Measurements from ENCODE around the gene MAVS. TPM values are rescaled to one million over a fixed set of nuclear protein-coding genes. Genes with fewer than 3 reads are reported as not detected.

Gene MAVS
- total and polyA plus RNA-seq, 2 donors (not counting 3 experiments of a cell fraction or from before 2014, with no cell fraction given), result 18.8 to 40.7 TPM

DNA sequence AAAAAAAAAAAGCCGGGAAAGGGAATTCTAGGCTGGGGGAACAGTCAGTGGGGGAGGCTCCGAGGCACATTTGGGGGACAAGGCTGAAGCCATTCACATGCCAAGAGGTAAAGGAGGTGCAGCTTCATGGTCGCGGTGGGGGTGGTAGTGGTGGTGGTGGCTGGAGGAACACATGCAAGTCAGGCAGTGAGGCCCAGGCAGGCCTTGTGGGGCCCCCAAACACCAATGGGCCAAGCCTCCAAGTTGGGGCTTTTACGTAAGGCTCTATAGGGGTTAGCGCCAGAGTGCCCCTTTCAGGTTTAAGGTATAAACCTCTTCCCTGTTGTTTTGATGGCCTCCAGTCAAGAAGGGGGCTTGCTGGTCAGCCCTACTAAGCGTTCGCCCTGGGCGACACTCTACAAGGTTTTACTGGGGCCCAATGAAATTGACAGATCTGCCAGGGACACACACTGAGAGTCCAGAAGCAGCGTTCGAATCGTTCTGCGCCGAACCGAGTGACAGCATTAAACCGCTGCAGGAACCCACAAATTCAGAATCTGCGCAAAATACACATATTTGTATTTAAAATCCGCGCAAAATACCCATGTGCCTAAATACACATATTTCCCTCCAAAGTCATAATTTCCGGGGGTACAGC is 27.1 kb upstream of the MAVS start:
- H3K4me3 ChIP-seq (replicated peaks in 1 of 3; ENCODE audit: insufficient read depth in 1 of 3, low read depth in 1 of 3, low read length in 3 of 3), result peak overlapping the region in 2 of 3 experiments; percentile 31 to 55
- peak overlapping the region; percentile 94 for H3K9ac ChIP-seq (replicated peaks; ENCODE audit: extremely low read depth, insufficient read depth, low read length)
- H3K27ac ChIP-seq (ENCODE audit: insufficient read depth, low read depth, low read length), result peak overlapping the region; percentile 84
- DNase-seq (ENCODE audit: low read depth, low spot score), result no peak
- TF ChIP-seq GATA2 (IDR thresholded peaks at IDR 0.05; ENCODE audit: insufficient read depth, insufficient read length, low read depth, low read length), result no peak
- no peak for TF ChIP-seq FOS (IDR thresholded peaks at IDR 0.05; ENCODE audit: borderline replicate concordance, insufficient read depth, low read length)
- TF ChIP-seq JUN (IDR thresholded peaks at IDR 0.05; ENCODE audit: borderline replicate concordance, insufficient read depth, insufficient read length, low read depth), result no peak
- TF ChIP-seq MYC (IDR thresholded peaks at IDR 0.05; ENCODE audit: low read depth, low read length), result no peak
- no peak for TF ChIP-seq POLR2AphosphoS5 (IDR thresholded peaks at IDR 0.05; ENCODE audit: insufficient read depth, low read depth, low read length)
- no peak for TF ChIP-seq POLR2A (IDR thresholded peaks at IDR 0.05; ENCODE audit: low read depth, low read length)
- TF ChIP-seq, protein P1, sequence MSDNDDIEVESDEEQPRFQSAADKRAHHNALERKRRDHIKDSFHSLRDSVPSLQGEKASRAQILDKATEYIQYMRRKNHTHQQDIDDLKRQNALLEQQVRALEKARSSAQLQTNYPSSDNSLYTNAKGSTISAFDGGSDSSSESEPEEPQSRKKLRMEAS (IDR thresholded peaks at IDR 0.05; ENCODE audit: insufficient read depth, insufficient read length), result no peak
- TF ChIP-seq, protein P2, sequence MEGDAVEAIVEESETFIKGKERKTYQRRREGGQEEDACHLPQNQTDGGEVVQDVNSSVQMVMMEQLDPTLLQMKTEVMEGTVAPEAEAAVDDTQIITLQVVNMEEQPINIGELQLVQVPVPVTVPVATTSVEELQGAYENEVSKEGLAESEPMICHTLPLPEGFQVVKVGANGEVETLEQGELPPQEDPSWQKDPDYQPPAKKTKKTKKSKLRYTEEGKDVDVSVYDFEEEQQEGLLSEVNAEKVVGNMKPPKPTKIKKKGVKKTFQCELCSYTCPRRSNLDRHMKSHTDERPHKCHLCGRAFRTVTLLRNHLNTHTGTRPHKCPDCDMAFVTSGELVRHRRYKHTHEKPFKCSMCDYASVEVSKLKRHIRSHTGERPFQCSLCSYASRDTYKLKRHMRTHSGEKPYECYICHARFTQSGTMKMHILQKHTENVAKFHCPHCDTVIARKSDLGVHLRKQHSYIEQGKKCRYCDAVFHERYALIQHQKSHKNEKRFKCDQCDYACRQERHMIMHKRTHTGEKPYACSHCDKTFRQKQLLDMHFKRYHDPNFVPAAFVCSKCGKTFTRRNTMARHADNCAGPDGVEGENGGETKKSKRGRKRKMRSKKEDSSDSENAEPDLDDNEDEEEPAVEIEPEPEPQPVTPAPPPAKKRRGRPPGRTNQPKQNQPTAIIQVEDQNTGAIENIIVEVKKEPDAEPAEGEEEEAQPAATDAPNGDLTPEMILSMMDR (IDR thresholded peaks at IDR 0.05; ENCODE audit: extremely low read depth in 1 of 2, insufficient read depth in 1 of 2, low read depth in 1 of 2, low read length in 2 of 2), result no peak
- no peak for TF ChIP-seq EZH2 (IDR thresholded peaks at IDR 0.05; ENCODE audit: borderline replicate concordance, low read depth, low read length, severe bottlenecking)
- peak overlapping the region; percentile 29 for H2AFZ ChIP-seq (ENCODE audit: low read depth, low read length)
- intact Hi-C loops (cut with micrococcal nuclease), result loop anchor here (1.0 to 2.0 kb wide), 8 partner anchors 8 to 195 kb away; partner anchors contain the start of genes CDC25B, CENPB, MAVS and PANK2
- no peaks in the 10 kb centered on the region for H3K27me3 ChIP-seq (ENCODE audit: control insufficient read depth in 2 of 2, insufficient read depth in 2 of 2, low read length in 2 of 2)
- peak overlapping the region; percentile 31 for H3K4me2 ChIP-seq (ENCODE audit: insufficient read depth, low read length)
- POLR2A ChIA-PET, result interaction anchor here (0.7 to 1.7 kb wide), 3 partner anchors 24 to 1013 kb away, joined by 4 to 7 read pairs (median 4); no protein-coding TSS in a partner anchor
- CTCF ChIA-PET, result interaction anchor here (0.6 to 5.1 kb wide), 13 partner anchors 19 to 1000 kb away, joined by 3 to 214 read pairs (median 9); partner anchors contain the start of genes ADISSP, CDC25B, CENPB and SPEF1
- TSS peak; percentile 28 for BruUV-seq (replicated peaks)
- FAIRE-seq, result no peak
- H3K36me3 ChIP-seq (ENCODE audit: control insufficient read depth in 2 of 2, extremely low read depth in 1 of 2, insufficient read depth in 2 of 2, low read length in 2 of 2), result peaks cover 2 to 9% of the 10 kb centered on the region in 2 experiments
- no peaks in the 10 kb centered on the region for H3K9me3 ChIP-seq (replicated peaks; ENCODE audit: control insufficient read depth, insufficient read depth, low read length)
- H3K4me1 ChIP-seq (ENCODE audit: control insufficient read depth, extremely low read depth, insufficient read depth, low read length), result peaks cover 7% of the 10 kb centered on the region
- no peaks in the 10 kb centered on the region for H3K9me1 ChIP-seq (replicated peaks; ENCODE audit: control insufficient read depth, extremely low read depth, insufficient read depth, low read length)
- H4K20me1 ChIP-seq (replicated peaks; ENCODE audit: control insufficient read depth, extremely low read depth, insufficient read depth, low read length), result no peaks in the 10 kb centered on the region
- dilution Hi-C loops (cut with MboI; ENCODE audit: extremely low pct_ligation_motif_present, low sequenced_read_pairs), result no loop called here
- H3K79me2 ChIP-seq (ENCODE audit: control insufficient read depth, insufficient read depth, low read length), result peaks cover 4% of the 10 kb centered on the region
